ENCODE measurements around the gene GRM3. TPM values are rescaled to one million over a fixed set of nuclear protein-coding genes. Genes with fewer than 3 reads are reported as not detected.

Gene GRM3
- total and polyA plus RNA-seq, 7 donors = 0.03 TPM; not detected in 6

GRCh38 chr7:86648169-86648568 is 4.5 kb downstream of the GRM3 start:
- no peak for TF ChIP-seq CTCF (IDR thresholded peaks at IDR 0.05)
- DNase-seq (no peak), ATAC-seq (no peak)
- no peaks in the 10 kb centered on the region for H3K9me3 ChIP-seq
- WGBS, 3 donors = 65 to 82% (median 68%) methylated on average over 1 of the region's 1 CpG
- peaks cover 0 to 15% (median 10%) of the 10 kb centered on the region in 3 donors for H3K27me3 ChIP-seq (ENCODE audit: insufficient read depth in 3 of 3, low read length in 2 of 3)
- intact Hi-C loops (cut with DNase I) = no loop called here
- H3K4me3 ChIP-seq = no peak overlapping the region
- no peak overlapping the region for H3K27ac ChIP-seq
- peaks cover 5% of the 10 kb centered on the region for H3K4me1 ChIP-seq
- H3K36me3 ChIP-seq (ENCODE audit: insufficient read depth in 1 of 2, low read depth in 1 of 2) = no peaks in the 10 kb centered on the region

- peak in 1 of 4 donors; percentile 32 for ATAC-seq
- TF ChIP-seq CTCF (IDR thresholded peaks at IDR 0.05) = no peak
- Histone ChIP-seq H3K9me3 (no peaks in the 10 kb centered on the region), H3K27ac (no peak overlapping the region), H3K4me3 (no peak overlapping the region), H3K27me3 (ENCODE audit: insufficient read depth in 3 of 3, low read length in 2 of 3) (no peaks in the 10 kb centered on the region), H3K4me1 (no peaks in the 10 kb centered on the region), H3K36me3 (ENCODE audit: insufficient read depth in 1 of 2, low read depth in 1 of 2) (no peaks in the 10 kb centered on the region)
- DNase-seq = no peak
- WGBS, 3 donors = 15 to 31% (median 20%) methylated on average over 9 of the region's 9 CpGs
- intact Hi-C loops (cut with DNase I) = no loop called here
Observed at GRCh38 chr7:86653919-86654659, 10.4 kb downstream of the GRM3 start.

- DNase-seq (no peak), ATAC-seq (no peak)
- no peak for TF ChIP-seq CTCF (IDR thresholded peaks at IDR 0.05)
- H3K36me3 ChIP-seq (ENCODE audit: insufficient read depth in 1 of 2, low read depth in 1 of 2) = no peaks in the 10 kb centered on the region
- H3K4me3 ChIP-seq = no peak overlapping the region
- no peaks in the 10 kb centered on the region for H3K9me3 ChIP-seq
- no peaks in the 10 kb centered on the region for H3K4me1 ChIP-seq
- intact Hi-C loops (cut with DNase I) = no loop called here
- H3K27me3 ChIP-seq (ENCODE audit: insufficient read depth in 3 of 3, low read length in 2 of 3) = no peaks in the 10 kb centered on the region
- no peak overlapping the region for H3K27ac ChIP-seq
- WGBS, 3 donors = 76 to 91% (median 84%) methylated on average over 2 of the region's 2 CpGs
Observed at GRCh38 chr7:86657948-86658347, 14.2 kb downstream of the GRM3 start.

- no peaks in the 10 kb centered on the region for H3K9me3 ChIP-seq
- TF ChIP-seq CTCF (IDR thresholded peaks at IDR 0.05) = no peak
- 80 to 82% (median 81%) methylated on average over 3 of the region's 3 CpGs for WGBS, 3 donors
- no peaks in the 10 kb centered on the region for H3K27me3 ChIP-seq (ENCODE audit: insufficient read depth in 3 of 3, low read length in 2 of 3)
- DNase-seq (no peak), ATAC-seq (no peak)
- no peaks in the 10 kb centered on the region for H3K4me1 ChIP-seq
- no peaks in the 10 kb centered on the region for H3K36me3 ChIP-seq (ENCODE audit: insufficient read depth in 1 of 2, low read depth in 1 of 2)
- H3K27ac ChIP-seq = no peak overlapping the region
- intact Hi-C loops (cut with DNase I) = no loop called here
- no peak overlapping the region for H3K4me3 ChIP-seq
Observed at GRCh38 chr7:86660950-86661462, 17.3 kb downstream of the GRM3 start.
